ENCODE measurements around the gene PLEKHH3.
A peak's percentile ranks its signal among the peaks of the same experiment; 100 is the strongest.

PLEKHH3 gene

GRCh38 chr17:42681976-42682721, 5.4 kb upstream of the PLEKHH3 start, which contains the start of gene CNTNAP1:
Gene CNTNAP1 (plus strand): TSS chr17:42682531. CDS start chr17:42682830, 299 bp downstream.
- H3K9ac ChIP-seq (ENCODE audit: low read depth, low read length) = peak within 1 kb of the TSS; percentile 4; the same call in 1 of the 2 replicates
- H2AFZ ChIP-seq (ENCODE audit: low read depth, low read length) = no peak within 1 kb of the TSS
- no peak within 1 kb of the TSS for H3K27ac ChIP-seq (ENCODE audit: low read length)
- no peaks in the 10 kb centered on the region for H4K20me1 ChIP-seq (ENCODE audit: insufficient read depth, low read length)
- ATAC-seq (ENCODE audit: insufficient read depth, low read depth) (no peak), DNase-seq (no peak)
- no peak within 1 kb of the TSS for H3K4me3 ChIP-seq (ENCODE audit: low read depth in 1 of 2, low read length in 2 of 2)
- no peaks in the 10 kb centered on the region for H3K9me3 ChIP-seq (ENCODE audit: insufficient read depth, low read length, severe bottlenecking)
- no peaks in the 10 kb centered on the region for H3K79me2 ChIP-seq (ENCODE audit: insufficient read depth, low read length)
- TF ChIP-seq EZH2 (IDR thresholded peaks at IDR 0.05; ENCODE audit: borderline replicate concordance, low read depth, low read length, severe bottlenecking) (no peak), CTCF (IDR thresholded peaks at IDR 0.05; ENCODE audit: borderline replicate concordance, extremely low read depth, low read length, poor library complexity, severe bottlenecking) (no peak)
- no peaks in the 10 kb centered on the region for H3K27me3 ChIP-seq (ENCODE audit: insufficient read depth, low read length, poor library complexity)
- H3K36me3 ChIP-seq (ENCODE audit: insufficient read depth, low read length) = no peaks in the 10 kb centered on the region
- H3K4me1 ChIP-seq (ENCODE audit: insufficient read depth, low read length) = peaks cover 39% of the 10 kb centered on the region
- 0 out of 2 replicates have a peak within 1 kb of the TSS, but pooled peaks have one; percentile 26 for H3K4me2 ChIP-seq (ENCODE audit: insufficient read depth, low read length)

GRCh38 chr17:42680331-42680808, 3.6 kb upstream of the PLEKHH3 start:
- DNase-seq = no peak

GRCh38 chr17:42679492-42680330, 2.9 kb upstream of the PLEKHH3 start:
- peaks cover 8% of the 10 kb centered on the region for H4K20me1 ChIP-seq (ENCODE audit: insufficient read depth, low read length)
- no peaks in the 10 kb centered on the region for H3K79me2 ChIP-seq (ENCODE audit: insufficient read depth, low read length)
- no peaks in the 10 kb centered on the region for H3K9me3 ChIP-seq (ENCODE audit: insufficient read depth, low read length, severe bottlenecking)
- peak; percentile 84 for TF ChIP-seq CTCF (IDR thresholded peaks at IDR 0.05; ENCODE audit: borderline replicate concordance, extremely low read depth, low read length, poor library complexity, severe bottlenecking)
- no peak for TF ChIP-seq EZH2 (IDR thresholded peaks at IDR 0.05; ENCODE audit: borderline replicate concordance, low read depth, low read length, severe bottlenecking)
- peak overlapping the region; percentile 92 for H3K4me2 ChIP-seq (ENCODE audit: insufficient read depth, low read length)
- peak overlapping the region; percentile 67 for H3K9ac ChIP-seq (ENCODE audit: low read depth, low read length)
- peak overlapping the region; percentile 93 for H2AFZ ChIP-seq (ENCODE audit: low read depth, low read length)
- DNase-seq (peak; percentile 84), ATAC-seq (ENCODE audit: insufficient read depth, low read depth) (peak; percentile 63)
- H3K27me3 ChIP-seq (ENCODE audit: insufficient read depth, low read length, poor library complexity) = peaks cover 12% of the 10 kb centered on the region
- H3K36me3 ChIP-seq (ENCODE audit: insufficient read depth, low read length) = no peaks in the 10 kb centered on the region
- peak overlapping the region in 1 of 2 experiments; percentile 63; a peak in 3 of 4 replicates for H3K4me3 ChIP-seq (ENCODE audit: low read depth in 1 of 2, low read length in 2 of 2)
- peak overlapping the region; percentile 96 for H3K27ac ChIP-seq (ENCODE audit: low read length)
- peaks cover 59% of the 10 kb centered on the region for H3K4me1 ChIP-seq (ENCODE audit: insufficient read depth, low read length)

More at GRCh38 chr17:42680331-42680808, 3.6 kb upstream of the PLEKHH3 start:
- peak overlapping the region; percentile 96; the same call in 1 of the 2 replicates for H3K27ac ChIP-seq (ENCODE audit: low read length)
- peaks cover 10% of the 10 kb centered on the region for H3K27me3 ChIP-seq (ENCODE audit: insufficient read depth, low read length, poor library complexity)
- ATAC-seq (ENCODE audit: insufficient read depth, low read depth) = no peak
- TF ChIP-seq CTCF (IDR thresholded peaks at IDR 0.05; ENCODE audit: borderline replicate concordance, extremely low read depth, low read length, poor library complexity, severe bottlenecking) (no peak), EZH2 (IDR thresholded peaks at IDR 0.05; ENCODE audit: borderline replicate concordance, low read depth, low read length, severe bottlenecking) (no peak)
- no peaks in the 10 kb centered on the region for H3K9me3 ChIP-seq (ENCODE audit: insufficient read depth, low read length, severe bottlenecking)
- peak overlapping the region in 1 of 2 experiments; percentile 63; a peak in 2 of 4 replicates for H3K4me3 ChIP-seq (ENCODE audit: low read depth in 1 of 2, low read length in 2 of 2)
- no peaks in the 10 kb centered on the region for H3K79me2 ChIP-seq (ENCODE audit: insufficient read depth, low read length)
- H2AFZ ChIP-seq (ENCODE audit: low read depth, low read length) = peak overlapping the region; percentile 93
- H3K4me2 ChIP-seq (ENCODE audit: insufficient read depth, low read length) = peak overlapping the region; percentile 92
- peaks cover 53% of the 10 kb centered on the region for H3K4me1 ChIP-seq (ENCODE audit: insufficient read depth, low read length)
- no peaks in the 10 kb centered on the region for H3K36me3 ChIP-seq (ENCODE audit: insufficient read depth, low read length)
- peaks cover 5% of the 10 kb centered on the region for H4K20me1 ChIP-seq (ENCODE audit: insufficient read depth, low read length)
- H3K9ac ChIP-seq (ENCODE audit: low read depth, low read length) = peak overlapping the region; percentile 67

All from DND-41 (cell line).